Sigmoid colon (tissue), 4 donors: ENCODE measurements around the gene ADO.

Experiments used
- CTCF ChIP-seq, 4 experiments: fragments of 450-650 bp in 3 of 4; fragments of 200-600 bp in 1 of 4; IDR thresholded peaks; one replicate each; pipeline ENCODE4 v1.5.1; 2016 to 2019; ENCODE audit warnings: antibody characterized with exemption in 4 of 4, mild to moderate bottlenecking in 3 of 4, moderate library complexity in 2 of 4
- EP300 ChIP-seq, 4 donors: sonication (generic); formaldehyde crosslinking; IDR thresholded peaks; one replicate each; pipeline ENCODE4 v1.6.1; 2017; ENCODE audit warnings: antibody characterized with exemption in 4 of 4

- TF ChIP-seq CTCF (IDR thresholded peaks at IDR 0.05) (no peak), EP300 (IDR thresholded peaks at IDR 0.05) (no peak)
These were observed 48.6 kb downstream of the ADO start for GRCh38 chr10:62852961-62853702.
